ENCODE results near the gene DCLK1. TPM values are rescaled to one million over a fixed set of nuclear protein-coding genes. Genes with fewer than 3 reads are reported as not detected.

Gene DCLK1
- total and polyA plus RNA-seq, 10 donors, result 2.0 to 22.1 (median 11.7) TPM

DNA sequence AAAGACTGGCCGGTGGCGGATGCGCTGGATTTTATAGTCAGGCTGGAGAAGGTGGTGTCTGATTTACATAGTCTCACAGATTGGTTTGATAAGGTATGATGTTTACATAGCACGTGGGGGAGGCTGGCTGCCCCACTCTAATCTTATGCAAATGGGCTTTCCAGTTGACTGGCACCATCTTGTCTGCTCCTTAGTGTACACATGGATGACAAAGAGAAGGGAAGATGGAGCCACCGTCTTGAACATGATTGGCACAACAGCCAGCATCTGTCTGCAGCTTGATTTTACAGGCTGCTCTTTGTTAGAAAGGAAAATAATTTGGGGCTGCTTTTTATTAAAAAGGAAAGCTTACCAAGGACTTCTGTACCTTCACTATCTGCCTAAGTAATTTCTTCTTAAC is 389.5 kb downstream of the DCLK1 start:
- 78 to 92% (median 86%) methylated on average over 5 of the region's 5 CpGs for WGBS, 5 donors
- no peak for TF ChIP-seq POLR2AphosphoS5 (IDR thresholded peaks at IDR 0.05)
- TF ChIP-seq CTCF (IDR thresholded peaks at IDR 0.05 in 8 of 11, conservative IDR thresholded peaks at IDR 0.05 in 3 of 11), result no peak
- TF ChIP-seq POLR2A (IDR thresholded peaks at IDR 0.05), result no peak
- Histone ChIP-seq H3K4me1 (no peaks in the 10 kb centered on the region), H3K4me3 (no peak overlapping the region), H3K27ac (no peak overlapping the region), H3K27me3 (replicated peaks in 1 of 7) (no peaks in the 10 kb centered on the region), H3K36me3 (no peaks in the 10 kb centered on the region), H3K9me3 (peaks cover 0 to 14% (median 4%) of the 10 kb centered on the region in 8 donors)
- DNase-seq, result no peak
- intact Hi-C loops (cut with DNase I; ENCODE audit: low total_unique reads), result no loop called here

GRCh38 chr13:35736876-35737275 is 394.3 kb downstream of the DCLK1 start:
- Histone ChIP-seq H3K27ac (no peak overlapping the region), H3K4me1 (no peaks in the 10 kb centered on the region), H3K36me3 (no peaks in the 10 kb centered on the region), H3K27me3 (replicated peaks in 1 of 7) (no peaks in the 10 kb centered on the region), H3K4me3 (no peak overlapping the region), H3K9me3 (peaks cover 0 to 14% (median 4%) of the 10 kb centered on the region in 8 donors)
- TF ChIP-seq POLR2A (IDR thresholded peaks at IDR 0.05) (no peak), CTCF (IDR thresholded peaks at IDR 0.05 in 8 of 11, conservative IDR thresholded peaks at IDR 0.05 in 3 of 11) (no peak), POLR2AphosphoS5 (IDR thresholded peaks at IDR 0.05) (no peak)
- DNase-seq, result no peak
- intact Hi-C loops (cut with DNase I; ENCODE audit: low total_unique reads), result no loop called here
- WGBS, 5 donors, result 40 to 47% (median 41%) methylated on average over 2 of the region's 2 CpGs

- H3K36me3 ChIP-seq, result no peaks in the 10 kb centered on the region
- DNase-seq, result no peak
Observed at GRCh38 chr13:35733827-35734226, 397.4 kb downstream of the DCLK1 start.

DNA sequence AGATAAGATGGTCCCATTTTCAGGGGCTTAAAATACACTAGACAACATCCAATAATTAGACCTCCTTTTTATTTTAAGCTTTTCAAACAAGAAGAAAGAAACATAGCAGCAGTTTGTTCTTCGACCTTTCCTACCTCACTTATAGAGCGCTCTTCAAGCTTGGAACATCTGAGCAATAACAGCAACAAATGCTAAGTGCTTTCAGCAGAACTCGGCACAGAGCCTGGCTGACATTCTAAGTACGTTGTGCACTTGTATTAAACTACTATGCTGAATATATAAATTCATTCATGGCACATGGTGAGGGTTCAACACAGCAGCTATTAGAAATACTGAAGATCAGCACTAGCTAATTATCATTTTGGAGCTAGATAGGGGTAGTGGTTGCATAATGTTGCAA is 398.6 kb downstream of the DCLK1 start:
- intact Hi-C loops (cut with DNase I; ENCODE audit: low total_unique reads), result no loop called here
- Histone ChIP-seq H3K4me3 (no peak overlapping the region), H3K27me3 (replicated peaks in 1 of 7) (no peaks in the 10 kb centered on the region), H3K36me3 (no peaks in the 10 kb centered on the region), H3K9me3 (no peaks in the 10 kb centered on the region), H3K27ac (peak overlapping the region in 2 of 8 donors; percentile 26 to 46), H3K4me1 (peaks cover 0 to 5% (median 0%) of the 10 kb centered on the region in 6 donors)
- WGBS, 5 donors, result 71 to 82% (median 76%) methylated on average over 4 of the region's 4 CpGs
- DNase-seq, result no peak
- TF ChIP-seq CTCF (IDR thresholded peaks at IDR 0.05 in 8 of 11, conservative IDR thresholded peaks at IDR 0.05 in 3 of 11) (no peak), POLR2A (IDR thresholded peaks at IDR 0.05) (no peak), POLR2AphosphoS5 (IDR thresholded peaks at IDR 0.05) (no peak)

More at GRCh38 chr13:35733827-35734226, 397.4 kb downstream of the DCLK1 start:
- Histone ChIP-seq H3K27ac (peak overlapping the region in 4 of 8 donors; percentile 6 to 53 (median 36)), H3K4me3 (no peak overlapping the region), H3K4me1 (peaks cover 0 to 5% (median 0%) of the 10 kb centered on the region in 6 donors), H3K9me3 (no peaks in the 10 kb centered on the region), H3K27me3 (replicated peaks in 1 of 7) (no peaks in the 10 kb centered on the region)
- intact Hi-C loops (cut with DNase I; ENCODE audit: low total_unique reads), result no loop called here
- no peak for TF ChIP-seq CTCF (IDR thresholded peaks at IDR 0.05 in 8 of 11, conservative IDR thresholded peaks at IDR 0.05 in 3 of 11)
- TF ChIP-seq POLR2AphosphoS5 (IDR thresholded peaks at IDR 0.05), result peak in 1 of 3 donors; percentile 7
- 64 to 84% (median 78%) methylated on average over 4 of the region's 4 CpGs for WGBS, 5 donors

All from spleen (tissue), 11 donors.